Activated CD4-positive, alpha-beta T cell treated with anti-CD3 and anti-CD28 coated beads for 48 hours (primary cell): Measurements from ENCODE around the gene TRABD2A.

Experiments
- DNase-seq: peaks from one replicate; pipeline ENCODE4 v3.0.0-alpha.2; 2020

TRABD2A gene

DNA sequence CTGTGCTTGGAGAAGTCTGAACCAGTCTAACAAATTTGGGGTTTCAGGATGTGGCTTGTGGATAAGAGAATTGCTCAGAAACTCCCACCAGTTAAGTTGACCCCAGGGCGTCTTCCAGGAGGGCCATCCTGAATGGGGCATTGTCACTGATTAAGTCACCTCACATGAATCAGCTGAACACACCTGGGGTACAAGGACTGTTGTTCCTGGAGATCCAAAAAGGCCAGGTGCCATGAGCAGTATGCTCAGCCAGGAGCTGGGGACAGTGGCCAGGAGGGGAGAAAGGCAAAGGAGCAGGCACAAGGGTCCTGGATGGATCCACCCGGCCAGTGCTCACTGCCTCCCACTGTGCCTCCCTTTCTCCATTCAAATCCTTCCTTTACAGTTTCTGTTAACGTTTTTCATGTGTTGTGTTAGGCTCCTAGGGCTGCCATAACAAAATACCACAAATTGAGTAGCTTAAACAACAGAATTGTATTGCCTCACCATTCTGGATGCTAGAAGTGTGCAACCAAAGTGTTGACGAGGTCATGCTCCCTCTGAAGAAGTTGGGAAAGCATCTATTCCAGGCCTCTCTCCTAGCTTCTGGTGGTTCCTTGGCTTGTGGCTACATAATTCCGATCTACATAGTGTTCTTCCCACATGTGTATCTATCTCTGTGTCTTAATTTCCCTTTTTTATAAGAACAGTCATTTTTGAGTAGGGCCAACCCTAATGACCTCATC lies 33.4 kb downstream of the TRABD2A start:
- DNase-seq: no peak

DNA sequence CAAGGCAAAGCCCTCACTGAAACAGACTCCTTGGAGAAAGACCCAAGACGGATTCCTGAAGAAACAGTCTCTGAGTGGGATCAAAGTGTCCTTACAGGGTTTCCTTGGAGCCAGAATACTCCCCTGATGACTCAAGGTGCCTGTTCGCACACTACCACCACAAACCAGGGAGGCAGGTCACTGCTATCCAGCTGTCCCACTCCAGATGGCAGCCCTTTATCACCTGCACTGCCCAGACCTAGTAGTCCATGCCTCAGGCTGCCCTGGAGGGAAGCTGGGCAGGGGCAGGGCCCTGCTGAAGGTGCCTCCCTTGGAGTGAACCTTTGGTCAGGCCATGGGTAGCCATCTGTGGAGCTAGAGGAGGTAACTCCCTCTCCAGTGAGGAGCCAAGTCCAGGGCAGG lies 34.1 kb downstream of the TRABD2A start:
- DNase-seq: no peak

DNA sequence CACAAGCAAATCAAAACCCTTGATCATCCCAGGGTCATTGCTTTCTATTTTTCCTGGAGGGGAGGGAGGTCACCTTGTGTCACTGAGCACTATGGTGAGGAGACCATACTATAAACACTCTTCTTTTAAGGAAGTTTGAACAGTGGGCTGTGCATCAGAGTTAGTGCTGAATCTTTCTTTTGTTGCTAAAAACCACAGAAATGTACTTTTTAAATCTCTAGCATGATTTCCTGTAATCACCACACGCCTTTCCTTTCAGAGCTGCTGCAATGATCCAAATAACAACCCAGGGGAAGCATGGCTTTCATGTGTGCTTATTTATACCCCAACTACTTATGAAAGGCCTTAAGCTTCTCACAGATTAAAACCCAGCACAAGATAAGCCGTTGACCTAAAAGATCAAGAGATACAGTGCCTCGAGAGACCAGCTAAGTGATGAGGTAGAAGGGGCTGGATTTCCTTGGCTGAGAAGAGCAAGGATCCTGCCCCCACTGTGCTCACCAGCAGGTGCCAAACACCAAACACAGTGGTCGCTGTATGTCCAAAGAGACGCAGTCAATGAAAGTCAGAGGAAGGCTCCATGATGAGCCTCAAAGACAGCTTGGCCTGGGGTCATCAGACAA lies 34.7 kb downstream of the TRABD2A start:
- DNase-seq: no peak

DNA sequence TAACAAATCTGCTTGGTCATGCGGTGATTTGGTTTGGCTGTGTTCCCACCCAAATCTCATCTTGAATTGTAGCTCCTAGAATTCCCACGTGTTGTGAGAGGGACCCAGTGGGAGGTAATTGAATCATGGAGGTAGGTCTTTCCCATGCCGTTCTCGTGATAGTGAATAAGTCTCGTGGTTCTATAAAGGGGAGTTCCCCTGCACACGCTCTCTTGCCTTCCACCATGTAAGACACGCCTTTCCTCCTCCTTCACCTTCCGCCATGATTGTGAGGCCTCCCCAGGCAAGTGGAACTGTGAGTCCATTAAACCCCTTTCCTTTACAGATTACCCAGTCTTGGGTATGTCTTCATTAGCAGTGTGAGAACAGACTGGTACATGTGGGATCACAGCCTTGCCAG lies 36.7 kb downstream of the TRABD2A start:
- DNase-seq: peak; percentile 37

DNA sequence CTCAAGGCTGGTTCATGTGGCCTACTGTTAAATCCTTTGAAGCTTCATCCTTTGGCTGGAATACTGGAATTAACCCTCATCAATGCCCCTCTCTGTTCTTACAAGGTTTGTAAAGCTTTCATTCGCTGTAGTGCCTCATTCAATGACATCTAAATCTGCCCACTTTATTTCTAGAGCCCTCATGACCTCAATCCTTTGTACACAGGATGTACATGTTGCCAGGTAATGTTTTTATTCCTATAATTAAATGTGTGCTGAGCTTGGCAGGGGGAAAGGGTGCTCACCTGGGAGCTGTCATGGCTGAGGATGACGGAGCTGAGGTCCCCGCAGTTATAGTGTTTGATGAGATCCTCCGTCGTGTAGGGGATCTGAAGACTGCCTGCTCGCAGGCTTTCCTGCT lies 39.3 kb downstream of the TRABD2A start:
- no peak for DNase-seq

DNA sequence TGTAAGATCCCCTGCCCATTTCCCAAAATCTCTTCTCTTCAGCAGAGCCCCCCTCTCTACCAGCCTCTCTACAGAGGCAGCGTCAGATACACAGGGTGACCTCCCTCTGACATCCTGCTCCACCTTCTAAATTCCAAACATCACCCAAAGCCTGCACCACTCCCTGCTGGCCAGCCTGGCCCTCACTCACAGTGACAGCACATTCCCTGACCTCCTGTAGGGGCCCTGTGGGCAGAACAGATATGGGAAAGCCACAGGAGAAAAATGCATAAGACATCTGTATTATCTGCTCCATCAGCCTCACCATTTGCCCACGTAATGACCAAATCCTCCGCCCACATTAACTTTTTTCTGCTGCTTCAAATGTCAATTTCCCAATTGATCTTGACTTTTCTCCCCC lies 40.6 kb downstream of the TRABD2A start:
- no peak for DNase-seq

DNA sequence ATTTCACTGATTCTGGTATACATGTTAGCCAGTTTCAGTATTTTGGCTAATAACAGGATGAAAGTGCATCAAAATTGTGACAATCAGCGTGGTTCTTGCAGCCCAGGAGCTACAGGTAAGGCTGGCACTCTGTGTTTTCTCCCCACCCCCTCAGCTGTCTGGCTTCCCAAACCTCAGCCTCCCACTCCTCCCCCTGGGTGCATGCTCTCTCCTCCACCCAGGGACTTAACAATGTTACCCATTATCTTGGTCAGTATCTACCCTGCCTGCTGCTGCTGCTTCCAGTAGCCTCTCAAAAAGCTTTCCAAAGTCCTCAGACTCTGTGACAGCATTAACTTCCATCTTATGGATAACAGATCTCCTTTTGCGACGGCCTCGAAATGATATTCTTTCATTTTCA lies 41.0 kb downstream of the TRABD2A start:
- no peak for DNase-seq

DNA sequence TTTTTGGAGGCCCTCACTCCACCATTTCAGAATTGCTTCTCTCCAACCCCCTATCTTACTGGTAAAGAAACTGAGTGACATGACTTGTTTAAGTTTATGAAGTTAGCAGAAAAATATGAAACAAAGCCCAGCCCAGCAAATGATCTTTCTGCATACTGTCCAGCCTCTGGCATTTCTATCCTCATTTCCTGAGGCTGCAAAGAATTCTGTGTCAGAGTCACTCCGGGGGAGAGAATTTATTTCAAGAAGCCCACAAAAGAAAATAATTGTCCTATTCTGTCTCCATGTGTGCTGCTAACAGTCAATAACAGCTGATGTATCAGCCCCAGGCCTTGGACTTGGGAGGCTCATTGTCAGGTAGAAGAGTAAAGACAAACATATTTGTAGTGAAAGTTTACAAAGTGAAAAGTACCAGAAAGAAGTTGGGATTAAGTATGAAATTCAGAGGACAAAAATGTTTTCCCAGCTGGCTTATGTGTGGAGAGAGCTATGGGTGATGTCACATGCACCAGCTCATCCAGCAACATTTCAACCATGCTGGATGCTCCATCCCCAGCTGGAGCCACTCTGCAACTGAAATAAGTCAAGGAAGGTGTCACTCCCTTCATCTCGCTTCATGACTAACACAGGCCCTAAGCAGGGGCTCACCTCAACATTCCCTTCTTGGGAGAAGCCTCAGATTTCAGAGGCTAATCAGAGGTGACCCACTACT lies 42.3 kb downstream of the TRABD2A start:
- no peak for DNase-seq

DNA sequence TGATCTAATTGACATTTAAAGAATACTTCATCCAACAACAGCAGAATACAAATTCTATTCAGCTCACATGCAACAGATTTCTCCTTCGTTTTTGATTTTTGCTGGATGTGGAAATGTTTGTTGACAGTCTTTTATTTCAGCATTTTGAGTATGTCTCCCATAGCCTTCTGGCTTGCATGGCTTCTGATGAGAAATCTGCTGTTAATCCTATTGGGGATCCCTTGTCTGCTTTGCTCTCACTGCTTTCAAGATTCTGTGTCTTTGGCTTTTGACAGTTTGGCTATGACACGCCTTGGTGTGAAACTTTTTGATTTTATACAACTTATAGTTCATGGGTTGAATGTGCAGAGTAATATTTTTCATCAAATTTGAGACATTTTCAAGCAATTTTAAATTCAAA lies 44.7 kb downstream of the TRABD2A start:
- no peak for DNase-seq

DNA sequence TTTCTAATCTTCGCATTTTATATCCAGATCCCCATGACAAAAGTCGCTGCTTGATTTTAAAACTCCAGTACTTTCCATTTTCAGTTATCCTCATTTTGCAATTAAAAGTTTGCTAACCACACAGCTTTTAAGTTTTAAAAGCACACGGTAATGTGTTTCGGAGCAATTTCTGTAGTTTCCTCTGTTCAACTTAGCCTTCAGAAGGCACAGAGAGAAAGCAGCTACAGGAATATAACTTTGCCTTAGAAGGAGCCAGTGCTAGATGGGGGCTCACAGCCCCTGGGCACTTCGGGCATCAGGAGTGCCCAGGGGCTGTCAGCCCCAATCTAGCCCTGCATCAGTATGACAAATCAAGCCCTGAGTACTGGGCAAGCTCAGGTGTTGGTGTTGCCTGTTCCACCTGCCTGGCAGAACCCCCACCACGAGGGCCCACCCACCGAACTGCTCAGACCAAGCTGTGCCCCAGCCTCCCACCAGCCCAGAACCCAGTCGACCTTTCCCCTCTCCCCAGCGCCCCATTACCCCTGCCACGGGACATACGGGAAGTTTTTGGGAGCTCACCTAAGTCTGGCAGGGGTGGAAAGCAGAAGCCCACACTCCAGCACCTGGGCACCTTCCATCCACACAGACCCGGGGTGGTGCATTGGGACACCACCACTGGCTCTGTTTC lies 47.3 kb downstream of the TRABD2A start:
- no peak for DNase-seq

DNA sequence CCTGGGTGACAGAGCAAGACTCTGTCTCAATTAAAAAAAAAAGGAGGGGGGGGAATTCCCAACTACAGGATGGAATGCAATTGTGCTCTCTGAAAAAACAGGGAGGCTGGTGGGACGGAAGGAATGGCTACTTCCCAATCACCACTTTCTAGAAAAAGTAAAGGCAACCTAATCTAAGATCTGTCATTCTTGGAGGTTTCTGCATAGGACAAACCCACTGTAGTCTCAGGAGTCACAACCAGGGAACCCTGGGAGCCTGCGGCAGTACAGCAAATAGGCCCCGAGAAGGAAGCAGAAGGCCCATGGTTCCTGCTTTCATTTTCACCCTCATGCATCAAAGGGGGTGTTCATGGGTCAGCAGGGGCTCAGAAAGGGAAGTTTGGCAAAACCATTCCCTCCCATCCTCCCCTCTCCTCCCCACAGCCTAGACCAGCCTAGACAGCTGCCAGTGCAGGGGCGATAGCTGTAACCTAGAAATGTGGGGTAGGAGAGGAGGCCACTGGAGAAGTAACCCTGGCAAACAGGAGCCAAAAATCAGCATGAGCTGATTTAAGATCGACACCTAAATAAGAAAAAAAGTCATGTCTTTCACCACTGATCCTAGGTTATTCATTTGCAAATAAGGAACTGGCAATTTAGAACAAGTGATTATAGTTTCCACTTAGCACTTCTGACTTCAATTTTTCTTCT lies 48.0 kb downstream of the TRABD2A start:
- no peak for DNase-seq

DNA sequence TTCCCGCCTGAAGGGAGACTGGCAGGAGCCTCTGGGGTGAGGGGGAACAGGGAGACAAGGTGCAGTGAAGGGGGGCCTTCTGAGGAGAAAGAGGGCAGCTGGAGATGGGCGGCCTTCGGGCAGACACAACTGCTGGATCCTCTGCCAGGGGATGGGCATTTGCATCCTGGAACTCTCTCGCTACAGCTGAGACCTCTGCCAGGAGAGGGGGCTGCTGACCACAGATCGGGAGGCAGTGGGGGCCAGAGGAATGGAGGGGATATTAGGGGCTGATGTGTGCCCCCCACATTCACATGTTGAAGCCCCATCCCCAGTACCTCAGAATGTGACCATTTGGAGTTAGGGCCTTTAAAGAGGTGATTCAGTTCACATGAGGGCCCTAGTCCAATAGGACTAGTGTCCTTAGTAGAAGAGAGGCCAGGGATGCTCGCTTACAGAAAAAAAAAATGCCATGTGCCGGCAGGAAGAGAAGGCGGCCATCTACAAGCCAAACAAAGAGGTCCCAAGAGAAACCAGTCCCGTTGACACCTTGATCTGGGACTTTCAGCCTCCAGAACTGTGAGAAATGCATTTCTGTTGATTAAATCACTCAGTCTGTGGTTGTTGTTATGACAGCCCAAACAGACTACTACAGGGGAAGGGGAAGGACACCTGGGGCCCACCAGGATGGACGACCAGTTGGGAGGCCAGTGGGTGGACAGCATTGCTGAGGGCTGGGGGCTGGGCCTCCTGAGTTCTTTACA lies 50.0 kb downstream of the TRABD2A start:
- no peak for DNase-seq

DNA sequence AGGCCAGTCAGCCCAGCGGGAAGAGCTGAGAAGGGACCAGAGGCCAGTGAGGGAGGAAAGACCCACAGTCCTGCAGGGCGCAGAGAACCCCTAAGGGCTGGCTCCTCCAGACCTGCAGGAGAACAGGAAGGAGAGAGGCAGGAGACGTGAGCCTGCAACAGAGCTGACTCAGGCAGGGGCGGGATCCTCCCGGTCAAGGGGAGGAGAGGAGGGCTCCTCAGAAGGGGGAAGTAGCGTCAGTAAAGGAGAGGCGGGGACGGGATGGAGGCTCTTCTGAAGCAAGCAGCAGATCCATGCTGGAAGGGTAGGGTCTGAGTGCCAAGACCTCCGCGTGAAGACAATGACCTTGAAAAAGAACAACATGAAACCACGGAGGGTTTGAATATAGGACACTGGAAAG lies 50.8 kb downstream of the TRABD2A start:
- DNase-seq: no peak

DNA sequence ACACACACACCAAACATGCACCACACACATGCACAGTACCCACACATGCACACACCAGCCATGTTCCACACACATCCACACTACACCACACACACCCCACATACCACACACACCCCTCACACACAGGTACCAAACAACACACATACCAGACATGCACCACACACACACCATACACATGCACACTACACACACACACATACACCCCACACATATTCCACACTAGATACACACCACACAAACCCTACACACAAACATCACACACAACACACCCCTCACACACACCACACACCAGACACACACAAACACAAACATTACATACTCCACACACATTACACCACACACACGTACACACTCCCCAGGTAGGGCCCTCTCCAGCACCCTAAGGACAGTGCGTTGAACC lies 51.2 kb downstream of the TRABD2A start:
- no peak for DNase-seq

DNA sequence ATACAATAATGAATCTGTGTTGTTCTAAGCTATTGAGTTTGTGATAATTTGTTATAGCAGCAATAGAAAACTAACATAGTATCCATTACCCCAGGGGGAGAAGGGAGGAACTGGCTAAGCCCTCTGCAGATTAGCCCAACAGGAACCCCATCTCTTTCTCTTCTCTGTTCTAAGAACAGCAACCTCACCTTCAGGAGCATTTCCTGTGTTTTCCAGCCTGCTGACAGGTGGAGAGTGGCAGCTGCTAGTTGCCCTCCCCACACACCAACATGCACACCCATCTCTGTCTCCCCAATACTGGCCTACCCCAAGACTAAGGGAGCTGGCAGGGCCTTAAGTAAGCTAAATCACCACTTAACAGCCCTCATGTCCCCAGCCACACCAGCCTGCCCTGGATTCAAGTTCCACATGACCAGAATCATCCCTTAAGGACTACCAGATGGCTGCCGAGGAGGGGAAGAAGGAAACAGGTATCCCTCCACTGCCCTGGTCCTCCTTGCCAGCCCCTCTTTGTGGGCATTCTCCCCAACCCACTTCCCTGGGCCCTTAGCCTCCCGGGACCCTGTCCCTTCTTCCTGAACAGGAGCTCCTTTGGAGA lies 52.8 kb downstream of the TRABD2A start:
- DNase-seq: no peak

DNA sequence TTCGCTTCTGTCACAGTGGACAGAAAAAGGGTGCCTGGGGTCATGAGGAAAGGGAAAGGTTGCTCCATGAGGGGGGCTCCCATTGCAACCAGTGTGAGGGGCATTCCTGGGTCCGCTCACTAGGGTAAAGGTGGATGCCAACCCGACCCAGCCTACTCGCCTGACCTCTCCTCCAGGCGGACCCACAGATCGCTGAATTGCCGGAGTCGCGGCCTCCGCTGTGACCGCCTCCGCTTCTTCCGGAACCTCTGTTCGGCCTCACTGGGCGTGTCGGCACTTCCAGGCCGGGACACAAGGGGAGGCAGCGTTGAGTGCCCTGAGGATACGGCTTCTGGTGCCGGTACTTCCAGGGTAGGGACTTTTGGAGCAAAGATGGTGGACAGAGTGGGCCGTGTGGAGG lies 57.1 kb downstream of the TRABD2A start:
- DNase-seq: no peak

DNA sequence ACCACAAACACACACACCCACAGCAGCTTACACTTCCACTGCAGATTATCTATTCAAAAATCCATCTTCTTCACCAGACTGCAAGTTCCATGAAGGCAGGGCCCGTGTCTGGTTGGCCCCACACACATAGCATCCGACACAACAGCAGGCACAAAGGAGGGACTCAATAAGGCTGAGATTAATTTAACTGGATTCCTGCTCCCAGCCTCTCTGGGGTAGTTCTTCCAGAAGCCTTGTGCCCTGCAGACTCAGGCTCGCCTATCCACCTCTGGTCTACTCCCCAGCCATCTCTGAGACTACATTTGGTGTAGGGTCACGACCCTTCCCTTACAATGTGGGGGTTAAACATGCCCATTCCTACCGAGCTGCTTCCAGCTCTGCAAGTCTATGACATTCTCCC lies 57.7 kb downstream of the TRABD2A start:
- no peak for DNase-seq

DNA sequence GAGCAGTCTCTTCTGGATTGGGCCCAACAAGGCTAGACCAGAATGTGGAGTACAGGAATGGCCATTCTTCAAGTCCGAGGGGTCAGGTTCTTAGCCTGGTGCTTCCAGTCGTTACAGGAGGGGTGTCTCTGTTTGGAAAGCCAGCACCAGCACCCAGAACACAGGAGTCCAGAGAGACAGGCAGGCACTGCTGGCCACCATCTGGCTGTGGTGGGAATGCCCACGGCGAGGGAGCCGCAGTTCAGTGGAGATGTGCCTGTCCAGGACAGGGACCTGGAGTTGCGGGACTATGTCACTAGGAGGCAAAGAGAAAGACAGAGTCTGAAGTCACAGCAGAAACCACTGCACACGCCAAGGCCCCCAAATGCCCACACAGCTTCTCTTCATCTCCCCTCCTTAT lies 59.1 kb downstream of the TRABD2A start:
- DNase-seq: no peak

DNA sequence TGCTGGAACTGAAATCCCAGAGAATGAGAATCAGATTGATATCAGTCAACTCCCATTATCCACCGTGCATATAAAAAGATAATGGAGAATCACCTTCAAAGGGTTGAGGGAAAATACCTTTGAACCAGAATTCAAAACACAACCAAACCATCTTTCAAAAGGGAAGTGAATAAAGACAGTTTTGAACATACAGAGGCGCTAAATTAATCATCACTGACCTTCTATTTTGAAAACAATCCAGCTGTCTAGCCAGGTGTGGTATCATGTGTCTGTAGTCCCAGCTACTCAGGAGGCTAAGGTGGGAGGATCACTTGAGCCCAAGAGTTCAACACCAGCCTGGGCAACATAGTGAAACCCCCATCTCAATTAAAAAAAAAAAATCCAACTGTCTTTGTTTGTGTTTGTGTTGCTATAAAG lies 63.6 kb downstream of the TRABD2A start:
- DNase-seq: peak; percentile 35

DNA sequence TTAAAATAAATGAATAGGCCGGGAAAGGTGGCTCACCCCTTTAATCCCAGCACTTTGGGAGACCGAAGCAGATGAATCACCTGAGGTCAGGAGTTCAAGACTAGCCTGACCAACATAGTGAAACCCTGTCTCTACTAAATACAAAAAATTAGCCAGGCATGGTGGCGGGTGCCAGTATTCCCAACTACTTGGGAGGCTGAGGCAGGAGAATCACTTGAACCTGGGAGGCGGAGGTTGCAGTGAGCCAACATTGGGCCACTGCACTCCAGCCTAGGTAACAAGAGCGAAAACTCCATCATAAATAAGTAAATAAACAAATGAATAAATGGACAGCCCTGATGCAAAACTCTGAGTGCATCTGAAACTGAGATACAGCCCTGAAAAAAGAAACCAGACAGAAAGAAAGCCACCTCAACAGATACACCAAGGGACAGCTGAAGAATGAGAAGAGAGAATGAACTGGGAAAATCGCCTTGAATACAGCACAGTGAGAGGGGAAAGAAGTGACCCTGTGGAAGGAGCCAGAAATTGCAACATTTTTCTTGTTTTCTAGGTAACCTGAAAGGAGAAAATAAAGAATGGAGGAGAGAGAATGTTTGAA lies 64.4 kb downstream of the TRABD2A start:
- no peak for DNase-seq

DNA sequence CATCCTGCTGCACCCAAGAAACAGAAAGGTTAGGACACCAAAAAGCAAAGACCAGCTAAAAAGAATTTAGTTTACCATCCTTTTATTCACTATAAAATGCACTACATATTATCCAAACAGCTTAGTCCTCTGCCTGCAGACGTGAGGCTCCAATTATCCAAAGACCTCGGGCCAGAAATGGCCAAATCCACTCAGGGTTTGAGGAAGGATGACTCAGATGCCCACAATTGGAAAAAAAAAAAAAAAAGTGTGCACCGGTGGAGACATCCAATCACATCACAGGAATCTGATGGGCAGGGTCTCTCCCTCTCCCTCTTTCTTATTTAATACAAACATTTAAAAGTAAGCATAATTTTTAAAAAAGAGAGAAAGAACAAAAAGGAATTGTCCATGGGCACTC lies 65.7 kb downstream of the TRABD2A start:
- no peak for DNase-seq
